HG02884 (cell line): ENCODE results near the gene ETV6.

Experiments
- ATAC-seq: cut with Tn5 transposase; IDR thresholded peaks from one replicate; pipeline ENCODE4 v1.9.1; 2021; ENCODE audit warnings: mild to moderate bottlenecking, moderate library complexity; ENCODE audit not compliant: unreplicated experiment

Gene ETV6

DNA sequence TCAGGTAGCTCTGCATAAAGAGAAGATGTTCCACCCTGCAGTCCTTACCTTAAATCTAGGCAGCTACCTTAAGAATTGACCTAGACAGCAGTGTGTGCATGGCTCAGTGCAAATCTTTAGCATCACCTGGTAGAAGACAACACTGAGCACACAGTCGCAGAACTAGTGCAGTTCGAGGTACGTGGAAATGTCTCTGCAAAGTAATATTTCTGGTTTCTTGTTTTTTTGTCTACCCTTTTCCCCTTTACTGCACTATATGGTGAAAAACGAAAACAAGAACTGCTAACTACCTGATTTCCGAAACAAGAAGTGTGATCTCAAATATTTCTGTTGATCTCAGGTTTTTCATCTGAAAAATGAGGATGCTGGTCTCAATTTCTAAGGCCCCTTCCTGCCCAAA is 82.5 kb downstream of the ETV6 start:
- no peak for ATAC-seq

- no peak for ATAC-seq
Observed at GRCh38 chr12:11732715-11733114, 83.2 kb downstream of the ETV6 start.

- ATAC-seq: no peak
Observed at GRCh38 chr12:11734580-11735180, 85.2 kb downstream of the ETV6 start.

GRCh38 chr12:11738450-11738849 is 89.0 kb downstream of the ETV6 start:
- no peak for ATAC-seq

- ATAC-seq: no peak
Observed at GRCh38 chr12:11739980-11740577, 90.6 kb downstream of the ETV6 start.

- no peak for ATAC-seq
Observed at GRCh38 chr12:11741434-11742092, 92.1 kb downstream of the ETV6 start.

DNA sequence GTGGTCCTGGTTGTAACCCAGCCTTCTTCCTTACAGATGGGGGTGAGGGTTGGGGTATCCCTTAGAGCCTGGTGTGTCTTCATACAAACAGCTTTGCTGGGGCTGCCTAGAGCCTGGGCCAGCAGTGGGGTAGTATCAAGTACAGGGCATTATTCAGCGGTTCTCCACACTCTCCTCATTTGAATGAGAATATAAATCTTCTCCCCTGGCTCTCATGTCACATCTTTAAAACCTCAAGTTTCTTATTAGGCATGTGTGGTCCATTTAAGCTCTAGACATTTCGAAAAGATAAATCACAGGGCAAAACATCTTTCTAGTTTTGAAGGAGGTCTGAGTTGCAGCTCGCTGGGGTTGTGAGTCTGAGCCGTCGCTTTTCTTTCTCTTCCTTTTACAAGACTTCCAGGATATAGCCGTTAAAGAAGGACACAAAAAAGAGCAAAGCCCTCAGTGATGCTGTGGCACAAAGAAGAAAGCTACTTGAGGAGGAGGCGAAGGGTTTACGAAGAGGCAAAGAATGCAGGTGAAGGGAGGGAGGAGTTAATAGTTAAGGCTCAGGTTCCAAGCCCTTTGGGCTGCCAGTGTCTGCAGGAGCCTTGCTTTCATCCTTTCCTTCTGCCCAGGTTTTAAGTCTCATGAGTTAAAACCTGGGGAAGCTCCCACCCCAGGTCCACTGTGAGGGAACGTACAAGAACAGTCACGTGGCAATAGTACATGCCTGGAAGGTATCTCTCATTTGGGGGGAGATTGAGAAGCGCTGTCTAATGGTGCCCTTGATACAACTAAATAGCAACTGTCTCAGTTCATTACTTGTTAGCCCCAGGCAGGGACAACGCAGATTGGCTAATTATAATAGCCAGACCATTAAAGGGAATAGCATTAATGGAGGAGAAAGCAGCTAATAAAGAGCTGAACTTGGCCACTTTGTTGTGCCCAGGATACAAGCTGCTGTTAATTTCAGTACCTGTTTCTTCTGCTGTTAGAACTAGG is 94.2 kb downstream of the ETV6 start:
- ATAC-seq: no peak

DNA sequence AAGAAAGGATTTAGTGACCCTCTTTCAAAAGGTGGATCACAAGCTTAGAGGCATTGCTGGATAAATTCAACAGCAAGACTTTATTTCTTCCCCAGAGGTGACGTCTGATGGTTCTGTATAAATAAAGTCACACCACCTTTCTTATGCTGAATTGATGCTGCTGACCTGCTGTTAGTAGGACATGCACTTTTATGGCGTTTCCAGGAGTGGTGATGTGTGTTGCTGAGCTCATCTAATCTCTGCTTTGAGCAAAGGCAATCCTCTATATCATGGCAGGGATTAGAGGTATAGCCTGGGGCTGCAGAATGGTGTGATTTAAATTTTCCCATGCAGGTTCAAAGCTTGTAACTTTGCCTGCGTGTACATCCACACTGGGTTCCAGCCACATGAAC is 94.9 kb downstream of the ETV6 start:
- ATAC-seq: no peak

DNA sequence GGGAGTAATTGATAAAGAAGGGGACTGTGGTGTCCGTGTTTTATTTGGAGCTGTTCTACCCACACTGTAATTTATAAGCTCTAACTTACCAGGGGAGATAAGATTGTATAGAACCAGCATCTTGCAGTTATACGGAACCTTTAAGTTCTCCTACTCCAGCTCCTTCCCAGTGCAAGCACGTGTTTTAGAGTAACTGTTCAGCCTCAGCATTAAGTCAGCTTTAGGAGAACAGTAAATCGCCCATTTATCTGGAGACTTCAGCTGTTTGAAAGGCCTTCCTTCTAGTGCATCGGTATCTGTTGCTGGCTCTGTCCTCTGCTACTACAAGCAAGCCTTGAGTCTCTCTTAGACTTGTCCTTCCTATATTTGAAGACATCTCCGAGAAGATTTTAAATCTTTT is 95.6 kb downstream of the ETV6 start:
- ATAC-seq: no peak

- ATAC-seq: no peak
Observed at GRCh38 chr12:11746024-11746771, 96.7 kb downstream of the ETV6 start.

DNA sequence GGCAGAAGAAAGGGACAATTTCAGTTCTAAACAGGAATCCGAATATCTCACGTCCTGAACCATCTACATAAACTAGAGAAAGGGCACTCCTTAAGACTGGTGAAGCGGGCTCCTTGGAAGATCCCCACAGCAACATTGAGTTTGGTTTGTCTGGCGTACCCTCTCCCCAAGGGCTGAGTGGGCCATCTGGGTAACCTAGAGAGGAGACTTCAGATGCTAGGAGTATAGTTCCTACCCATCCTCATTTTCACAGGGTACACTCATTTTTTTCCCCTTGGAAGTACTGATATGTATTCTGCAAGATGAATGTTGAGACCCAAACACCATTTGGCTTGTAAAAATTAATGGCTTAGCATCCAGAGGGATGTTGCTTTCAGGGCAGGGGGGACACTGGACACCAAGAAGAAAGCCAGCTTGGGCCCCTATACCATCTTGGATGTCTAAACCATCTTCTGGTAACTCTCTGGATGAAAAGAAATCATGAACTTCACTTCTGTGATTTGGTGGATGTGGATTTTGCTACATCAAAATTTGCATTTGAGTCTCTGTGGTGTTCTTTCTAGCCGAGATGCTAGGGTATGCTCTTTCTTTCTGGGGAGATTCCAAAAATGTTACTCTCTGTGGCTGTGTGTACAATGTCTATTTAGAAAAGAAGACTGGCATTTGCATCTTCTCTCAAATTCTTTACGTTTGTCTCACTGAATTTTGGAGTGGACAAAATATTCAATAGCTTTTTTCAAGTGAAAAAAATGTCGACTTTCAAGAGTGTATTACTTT is 97.7 kb downstream of the ETV6 start:
- no peak for ATAC-seq

DNA sequence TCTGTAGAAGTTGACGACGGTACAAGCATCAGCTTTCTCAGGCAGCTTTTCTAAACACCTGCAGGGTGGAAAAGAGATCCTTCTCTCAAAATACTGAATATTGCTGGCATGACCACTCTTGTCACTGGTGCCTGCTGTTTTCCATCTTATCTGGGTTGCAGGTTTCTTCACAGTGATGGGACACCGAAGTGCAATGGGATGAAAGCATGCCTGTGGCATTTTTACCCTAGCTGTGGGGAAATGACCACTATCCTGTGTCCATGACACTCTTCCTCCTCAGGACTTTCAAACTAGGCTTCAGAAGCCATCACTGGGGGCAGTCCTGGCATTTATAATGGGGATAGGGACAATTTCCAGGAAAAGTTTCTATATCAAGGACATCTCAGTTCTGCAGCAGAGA is 98.5 kb downstream of the ETV6 start:
- no peak for ATAC-seq

GRCh38 chr12:11748903-11749302 is 99.4 kb downstream of the ETV6 start:
- ATAC-seq: no peak

- ATAC-seq: peak; percentile 56
Observed at GRCh38 chr12:11749943-11750690, 100.6 kb downstream of the ETV6 start.

GRCh38 chr12:11752403-11753149 is 103.1 kb downstream of the ETV6 start:
- ATAC-seq: no peak

GRCh38 chr12:11753150-11753499 is 103.7 kb downstream of the ETV6 start:
- no peak for ATAC-seq

DNA sequence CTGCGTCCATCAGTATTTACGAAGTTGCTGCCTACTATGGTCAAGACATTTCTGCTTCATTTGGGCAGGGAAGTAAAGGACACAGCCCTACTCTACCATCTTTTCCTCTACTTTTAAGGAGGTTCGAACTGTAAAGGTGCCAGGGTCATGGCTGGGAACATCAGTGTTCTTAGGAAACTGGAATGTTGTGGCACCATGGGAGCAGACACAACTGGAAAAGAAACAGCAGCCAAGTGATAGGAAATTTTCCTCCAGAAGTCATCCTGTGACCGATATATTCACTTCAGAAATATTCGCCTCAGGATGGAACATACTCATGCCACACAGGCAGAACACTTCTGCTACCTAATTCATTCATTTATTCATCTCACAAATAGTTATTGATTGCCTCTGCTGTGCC is 104.4 kb downstream of the ETV6 start:
- no peak for ATAC-seq

GRCh38 chr12:11754256-11754655 is 104.8 kb downstream of the ETV6 start:
- no peak for ATAC-seq
